COLO668 (cell line): ENCODE data around the gene SHISAL2B.
"Not testable (repeated sequence)": the region's sequence is repeated elsewhere in the genome, so short reads cannot be mapped to it uniquely, and the experiment has no call there.

Experiments
- DNase-seq: peaks from one replicate; lab custom pipeline; 2025; ENCODE audit not compliant: unreplicated experiment; lab: John Stamatoyannopoulos, UW

Gene SHISAL2B

GRCh38 chr5:64696414-64696813 lies 6.1 kb downstream of the SHISAL2B start:
- not testable (repeated sequence) for DNase-seq

DNA sequence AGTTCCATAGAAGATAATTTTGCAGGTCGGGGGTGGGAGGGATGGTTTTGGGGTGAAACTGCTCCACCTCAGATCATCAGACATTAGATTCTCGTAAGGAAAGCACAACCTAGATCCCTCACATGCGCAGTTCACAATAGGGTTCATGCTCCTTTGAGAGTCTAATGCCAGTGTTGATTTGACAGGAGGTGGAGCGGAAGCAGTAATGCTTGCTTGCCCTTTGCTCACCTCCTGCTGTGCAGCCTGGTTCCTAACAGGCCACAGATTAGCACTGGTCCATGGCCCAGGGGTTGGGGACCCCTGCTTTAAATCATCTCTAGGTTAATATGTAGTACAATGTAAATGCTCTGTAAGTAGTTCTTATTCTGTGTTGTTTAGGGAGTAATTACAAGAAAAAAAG lies 10.5 kb downstream of the SHISAL2B start:
- DNase-seq: no peak

- DNase-seq: not testable (repeated sequence)
These were observed 15.8 kb downstream of the SHISAL2B start for GRCh38 chr5:64706074-64706473.

- DNase-seq: no peak
These were observed 16.9 kb downstream of the SHISAL2B start for GRCh38 chr5:64707191-64707590.

DNA sequence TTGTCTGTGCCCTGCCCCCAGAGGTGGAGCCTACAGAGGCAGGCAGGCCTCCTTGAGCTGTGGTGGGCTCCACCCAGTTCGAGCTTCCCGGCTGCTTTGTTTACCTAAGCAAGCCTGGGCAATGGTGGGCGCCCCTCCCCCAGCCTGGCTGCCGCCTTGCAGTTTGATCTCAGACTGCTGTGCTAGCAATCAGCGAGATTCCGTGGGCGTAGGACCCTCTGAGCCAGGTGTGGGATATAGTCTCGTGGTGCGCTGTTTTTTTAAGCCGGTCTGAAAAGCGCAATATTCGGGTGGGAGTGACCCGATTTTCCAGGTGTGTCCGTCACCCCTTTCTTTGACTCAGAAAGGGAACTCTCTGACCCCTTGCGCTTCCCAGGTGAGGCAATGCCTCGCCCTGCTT lies 24.2 kb downstream of the SHISAL2B start:
- not testable (repeated sequence) for DNase-seq

GRCh38 chr5:64722588-64722987 lies 32.3 kb downstream of the SHISAL2B start:
- DNase-seq: no peak

DNA sequence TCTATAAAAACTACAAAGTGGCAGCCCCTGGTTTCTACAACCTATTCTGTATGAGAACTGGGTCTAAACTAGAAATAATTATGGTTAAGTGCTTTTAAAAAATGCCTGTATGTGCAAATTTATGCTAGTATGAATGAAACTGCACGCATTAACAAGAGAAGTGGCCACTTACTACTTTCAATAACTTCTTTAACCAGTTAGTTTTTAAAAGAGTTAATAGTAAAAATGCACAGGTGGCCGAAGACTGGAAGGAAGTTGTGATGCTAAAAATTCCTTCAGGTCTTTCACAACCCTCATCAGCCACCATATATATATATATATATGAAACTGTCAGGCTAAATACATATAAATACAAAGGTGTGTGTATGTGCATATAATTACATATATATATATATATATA lies 36.8 kb downstream of the SHISAL2B start:
- DNase-seq: no peak

DNA sequence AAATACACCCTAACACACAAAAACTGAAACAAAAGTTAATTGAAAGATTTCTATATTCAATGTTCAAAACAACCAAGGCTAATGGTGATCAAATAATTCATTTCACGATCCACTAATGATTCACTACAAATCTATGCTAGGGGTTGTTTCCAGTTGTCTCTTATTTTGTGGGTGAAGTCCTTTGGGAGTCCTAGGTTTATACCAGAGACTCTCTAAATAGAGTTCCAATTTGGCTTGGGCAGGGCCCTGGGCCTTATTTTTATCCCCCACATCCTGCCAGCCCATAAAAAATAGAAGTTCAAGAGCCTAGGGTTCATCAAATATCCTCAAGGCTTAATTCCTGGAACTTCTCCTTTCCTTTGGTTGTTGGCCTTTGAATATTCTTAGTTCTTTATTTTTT lies 52.1 kb downstream of the SHISAL2B start:
- no peak for DNase-seq

- DNase-seq: no peak
These were observed 52.5 kb downstream of the SHISAL2B start for GRCh38 chr5:64742821-64743220.

- DNase-seq: no peak
These were observed 54.6 kb downstream of the SHISAL2B start for GRCh38 chr5:64744914-64745313.

- DNase-seq: no peak
These were observed 56.1 kb downstream of the SHISAL2B start for GRCh38 chr5:64746446-64746845.

DNA sequence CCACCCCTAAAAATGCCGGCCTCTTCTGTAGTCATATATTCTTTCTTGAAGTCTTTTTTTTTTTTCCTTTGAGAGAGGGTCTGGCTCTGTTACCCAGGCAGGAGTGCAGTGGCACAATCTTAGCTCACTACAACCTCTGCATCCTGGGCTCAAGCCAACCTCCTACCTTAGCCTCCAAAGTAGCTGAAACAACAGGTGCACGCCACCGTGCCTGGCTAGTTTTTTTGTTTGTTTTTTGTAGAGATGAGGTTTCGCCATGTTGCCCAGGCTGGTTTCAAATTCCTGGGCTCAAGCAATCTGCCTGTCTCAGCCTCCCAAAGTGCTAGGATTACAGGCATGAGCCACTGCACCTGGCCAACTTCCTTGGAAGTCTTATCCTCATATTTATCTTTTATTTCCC lies 59.1 kb downstream of the SHISAL2B start:
- no peak for DNase-seq

DNA sequence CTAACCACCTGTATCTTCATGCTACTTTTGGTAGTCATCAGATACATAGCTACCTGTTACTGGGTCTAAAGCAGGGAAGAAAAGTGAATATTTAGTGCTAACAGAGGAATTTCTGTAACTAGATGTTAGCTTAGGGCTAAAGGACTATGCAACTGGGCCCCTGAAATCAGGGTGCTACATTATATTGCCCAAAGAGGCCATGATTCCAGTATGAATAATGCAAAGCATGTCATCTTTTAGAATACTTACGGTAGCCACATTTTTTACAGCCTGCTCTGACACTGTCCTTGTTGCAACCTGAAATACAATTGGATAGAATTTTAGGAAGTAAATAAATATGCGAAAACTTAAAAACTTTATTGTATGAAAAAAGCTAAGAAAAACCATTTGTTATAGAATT lies 63.8 kb downstream of the SHISAL2B start:
- DNase-seq: no peak

- DNase-seq: no peak
These were observed 68.6 kb downstream of the SHISAL2B start for GRCh38 chr5:64758901-64759300.

GRCh38 chr5:64759960-64760660 lies 69.8 kb downstream of the SHISAL2B start:
- DNase-seq: no peak

DNA sequence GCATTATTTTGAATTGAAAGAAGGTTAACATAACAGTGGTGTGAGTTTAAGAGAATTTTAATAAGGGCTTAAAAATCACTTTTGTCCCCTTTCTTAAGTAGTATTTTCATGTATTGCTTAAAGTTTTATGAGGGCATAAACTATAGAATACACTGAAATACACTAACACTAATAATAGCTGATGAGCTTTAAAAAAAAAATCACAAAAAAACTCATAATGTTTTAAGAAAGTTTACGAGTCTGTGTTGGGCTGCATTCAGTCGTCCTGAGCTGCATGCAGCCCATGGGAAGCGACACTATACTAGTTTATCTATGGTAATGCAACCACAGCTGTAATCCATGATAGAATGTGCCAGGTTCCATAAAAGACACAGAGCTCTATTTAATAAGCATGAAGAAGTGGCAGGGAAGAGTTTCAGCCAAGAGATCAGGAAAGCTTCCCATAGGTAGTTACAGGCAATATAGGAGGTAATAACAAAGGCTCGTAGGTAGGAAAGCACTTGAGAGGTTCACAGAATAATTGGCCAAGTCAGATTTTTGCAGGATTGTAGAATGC lies 73.7 kb downstream of the SHISAL2B start:
- DNase-seq: no peak

- no peak for DNase-seq
These were observed 75.7 kb downstream of the SHISAL2B start for GRCh38 chr5:64765804-64766504.

DNA sequence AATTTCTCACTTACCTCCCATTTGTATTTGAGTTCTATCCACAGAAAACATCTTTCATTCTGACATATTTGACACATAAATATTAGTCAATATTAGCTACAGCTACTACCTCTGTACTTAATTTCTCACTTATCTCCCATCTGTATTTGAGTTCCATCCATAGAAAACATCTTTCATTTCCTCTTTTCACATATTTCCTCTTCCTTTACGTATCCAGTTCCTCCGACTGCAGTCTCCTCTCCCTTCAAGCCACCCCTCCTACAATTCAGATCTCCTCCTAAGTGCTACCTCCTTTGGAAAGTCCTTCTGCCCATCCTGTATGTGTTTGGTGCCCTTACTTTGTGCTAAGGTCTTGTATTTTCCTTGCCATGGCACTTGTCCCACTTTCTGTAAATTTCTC lies 76.6 kb downstream of the SHISAL2B start:
- DNase-seq: no peak
